GM18867 (cell line): ENCODE data around the gene ITGA11.

Experiments
- ATAC-seq: cut with Tn5 transposase; IDR thresholded peaks from one replicate; pipeline ENCODE4 v1.9.1; 2021; ENCODE audit warnings: mild to moderate bottlenecking, moderate library complexity; ENCODE audit not compliant: unreplicated experiment

Gene ITGA11

DNA sequence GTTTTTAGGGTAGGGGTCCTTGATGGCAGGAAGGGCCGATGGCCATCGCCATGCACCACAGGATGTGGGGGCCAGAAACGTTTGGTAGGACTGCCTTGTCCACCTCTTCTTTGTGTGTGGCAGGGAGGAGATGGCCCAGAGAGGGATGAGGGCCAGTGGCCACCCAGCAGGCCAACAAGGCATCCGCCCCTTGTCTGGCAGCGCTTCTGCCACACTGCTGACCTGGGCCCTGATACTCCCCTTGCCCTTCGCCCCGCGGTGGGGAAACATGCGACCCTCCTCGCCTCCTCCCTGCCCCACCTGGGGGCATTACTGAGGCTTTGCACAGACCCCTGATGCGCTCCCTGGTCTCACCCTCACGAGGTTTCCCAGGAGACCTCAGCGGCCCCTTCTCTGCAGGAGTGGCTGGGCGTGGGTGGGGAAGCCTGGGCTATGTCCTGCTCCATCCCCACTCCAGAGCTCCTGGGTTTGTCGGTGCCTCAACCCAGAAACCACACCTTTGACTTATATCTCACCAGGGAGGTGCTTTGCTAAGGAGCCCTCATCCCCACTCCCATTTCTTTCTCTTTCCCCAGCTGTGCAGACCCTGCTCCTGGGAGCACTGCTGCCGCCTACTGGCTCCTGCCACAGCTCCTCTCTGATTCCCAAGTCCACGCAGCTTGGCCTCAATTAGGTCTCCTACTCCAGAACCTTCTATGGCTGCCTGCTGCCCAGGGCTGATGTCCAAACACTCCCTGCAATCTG, 115.7 kb downstream of the ITGA11 start:
- ATAC-seq: no peak

DNA sequence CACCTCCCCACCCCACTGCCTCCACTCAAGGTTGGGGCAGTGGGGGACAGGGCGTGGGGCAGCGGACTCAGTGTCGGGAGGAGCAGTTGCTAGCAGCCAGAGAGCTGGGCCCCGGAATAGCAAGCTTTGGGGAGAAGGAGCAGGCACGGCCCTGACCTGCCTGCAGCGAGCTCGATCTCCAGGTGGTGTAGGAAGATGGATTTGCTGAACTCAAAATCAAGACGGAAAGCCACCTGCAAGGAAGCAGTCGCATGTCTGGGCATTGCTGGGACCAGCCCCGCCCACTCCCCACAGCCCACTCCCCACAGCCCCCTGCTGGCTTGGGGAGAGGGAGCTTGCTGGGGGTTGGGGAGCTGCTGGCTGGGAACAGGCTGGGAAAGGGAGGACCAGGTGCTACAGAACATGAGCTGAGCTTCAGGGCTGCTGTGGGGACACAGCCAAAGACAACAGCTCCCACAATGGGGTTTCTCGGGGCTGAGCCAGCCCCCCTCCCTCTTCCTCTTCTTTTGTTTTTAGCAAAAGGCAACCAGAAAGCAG, 116.4 kb downstream of the ITGA11 start:
- ATAC-seq: no peak

DNA sequence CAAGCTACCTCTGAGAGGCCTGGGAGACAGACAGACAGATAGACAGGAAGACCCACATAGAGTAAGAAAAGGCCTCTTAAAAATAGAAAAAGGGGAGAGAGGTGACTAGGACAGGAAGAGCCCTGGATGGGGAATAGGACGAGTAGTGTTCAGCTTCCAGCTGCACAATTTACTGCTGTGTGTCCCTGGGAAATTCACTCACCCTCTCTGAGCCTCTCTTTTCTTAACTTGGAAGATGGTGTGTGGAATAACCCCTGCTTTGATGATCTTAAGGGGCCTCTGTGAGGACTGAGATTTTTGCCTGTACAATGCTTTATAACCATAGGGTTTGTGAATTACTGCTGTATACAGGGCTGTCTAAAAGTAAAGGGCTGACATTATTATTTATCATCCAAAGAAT, 116.9 kb downstream of the ITGA11 start:
- ATAC-seq: no peak

DNA sequence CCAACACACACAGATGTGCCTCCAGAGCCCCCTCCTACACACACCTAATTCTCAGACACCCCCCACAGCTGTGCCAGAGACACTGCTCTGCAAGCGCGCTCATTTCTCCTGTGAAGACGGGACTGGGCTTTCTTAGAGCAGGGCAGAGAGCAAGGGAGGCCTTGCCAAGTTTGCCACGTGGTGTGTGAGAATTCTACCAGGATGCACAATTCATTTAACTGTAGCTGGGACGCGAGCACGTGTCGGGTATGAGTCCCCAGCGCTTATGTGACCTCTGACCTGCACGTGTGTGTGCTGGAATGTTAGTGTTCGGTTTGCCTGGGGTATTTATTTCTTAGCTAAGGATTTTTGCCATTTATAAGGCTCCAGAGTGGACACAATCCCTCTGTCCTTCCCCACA, 117.4 kb downstream of the ITGA11 start:
- no peak for ATAC-seq

DNA sequence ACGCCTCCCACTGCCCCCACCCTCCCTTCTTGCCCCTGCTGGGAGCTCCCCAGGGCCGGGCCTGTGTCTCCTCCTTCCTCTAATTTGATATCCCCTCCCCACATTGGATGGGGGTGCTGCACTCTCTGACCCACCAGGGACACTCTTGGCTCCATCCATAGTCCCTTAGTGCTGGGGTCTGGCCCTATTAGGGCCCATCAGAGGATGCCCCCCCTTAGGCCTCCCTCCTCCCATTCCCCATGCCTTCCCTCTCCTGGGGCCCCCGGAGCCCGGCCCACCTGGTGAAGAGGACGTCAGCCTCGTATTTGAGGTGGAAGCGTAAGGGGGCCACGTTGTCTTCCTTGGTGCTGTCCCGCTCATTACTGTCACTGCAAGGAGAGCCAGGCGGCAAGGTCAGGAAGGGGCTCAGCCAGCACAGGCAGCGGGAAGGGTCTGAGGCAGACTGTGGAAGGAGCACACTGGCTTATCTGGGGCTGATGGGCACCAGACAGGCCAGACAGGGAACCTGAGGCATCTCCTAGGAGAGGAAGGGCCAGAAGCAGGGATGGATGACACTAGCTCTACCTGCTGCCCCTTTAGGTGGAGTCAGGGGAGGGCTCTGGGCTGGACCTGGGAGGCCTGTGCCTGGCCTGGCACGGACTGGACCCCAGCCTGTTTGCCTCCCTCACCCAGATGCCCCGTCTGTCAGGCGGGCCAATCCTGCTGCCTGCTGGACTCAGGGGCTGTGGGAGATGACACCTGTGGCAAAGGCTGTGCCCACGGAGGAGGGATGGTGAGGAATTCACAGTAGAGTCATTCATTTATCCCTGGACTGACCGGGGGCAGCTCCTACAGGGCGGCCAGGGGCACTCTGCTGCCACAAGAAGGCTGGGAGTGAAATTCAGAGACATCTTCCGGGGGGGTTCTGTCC, 118.2 kb downstream of the ITGA11 start:
- no peak for ATAC-seq

DNA sequence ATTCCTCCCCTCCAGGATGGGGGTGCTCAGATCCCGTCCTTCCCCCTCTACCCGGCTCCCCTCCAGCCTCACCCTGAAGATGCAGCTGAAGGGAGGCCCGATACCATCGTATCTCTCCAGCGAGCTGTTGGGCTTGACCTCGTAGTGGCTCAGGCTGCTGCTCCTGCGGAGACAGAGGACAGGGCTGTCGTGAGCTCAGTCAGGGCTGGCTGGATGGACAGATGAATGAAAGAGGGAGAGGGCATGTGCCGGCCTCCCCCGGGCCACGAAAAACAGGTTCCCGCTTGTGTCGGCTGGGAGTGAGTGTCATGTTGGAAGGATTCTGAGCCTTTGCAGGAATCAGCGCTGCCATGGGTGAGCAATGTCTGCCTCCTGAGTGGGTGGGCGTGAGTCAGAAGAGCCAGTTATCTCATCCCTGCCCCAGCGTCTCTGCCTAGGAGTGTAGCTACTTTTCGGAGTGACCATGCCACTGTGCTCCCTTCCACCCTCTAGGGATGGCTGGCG, 119.2 kb downstream of the ITGA11 start:
- no peak for ATAC-seq

DNA sequence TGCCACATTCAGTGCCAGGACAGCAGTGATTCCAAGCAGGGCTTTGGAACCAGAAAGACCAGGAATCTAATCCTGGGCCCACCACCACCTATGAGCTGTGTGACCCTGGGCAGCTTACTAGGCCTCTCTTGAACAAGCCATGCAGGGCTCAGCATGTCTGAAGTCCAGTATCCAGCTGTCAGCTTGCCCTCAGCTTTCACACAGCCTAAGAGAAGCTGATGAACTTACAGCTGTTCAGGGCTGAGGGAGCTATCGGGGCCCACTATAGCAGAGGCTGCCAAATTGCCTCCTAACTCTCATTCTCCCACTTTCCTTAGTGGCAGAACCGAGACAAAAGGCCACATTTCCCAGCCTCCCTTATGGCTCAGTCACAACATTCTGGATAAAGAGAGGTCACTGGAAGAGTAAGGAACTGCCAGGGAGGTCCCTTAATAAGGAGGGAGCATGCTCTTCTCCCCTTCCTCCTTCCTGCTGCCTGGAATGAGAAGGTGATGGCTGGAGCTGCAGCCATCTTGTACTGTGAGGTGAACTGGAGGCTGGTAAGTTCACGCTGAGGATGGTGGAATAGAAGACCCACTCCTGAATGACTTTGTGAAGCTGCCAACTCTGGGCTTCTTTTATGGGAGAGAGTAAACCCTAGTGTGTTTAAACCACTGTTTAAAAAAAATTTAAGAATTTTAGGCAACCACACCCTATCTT, 120.0 kb downstream of the ITGA11 start:
- no peak for ATAC-seq

DNA sequence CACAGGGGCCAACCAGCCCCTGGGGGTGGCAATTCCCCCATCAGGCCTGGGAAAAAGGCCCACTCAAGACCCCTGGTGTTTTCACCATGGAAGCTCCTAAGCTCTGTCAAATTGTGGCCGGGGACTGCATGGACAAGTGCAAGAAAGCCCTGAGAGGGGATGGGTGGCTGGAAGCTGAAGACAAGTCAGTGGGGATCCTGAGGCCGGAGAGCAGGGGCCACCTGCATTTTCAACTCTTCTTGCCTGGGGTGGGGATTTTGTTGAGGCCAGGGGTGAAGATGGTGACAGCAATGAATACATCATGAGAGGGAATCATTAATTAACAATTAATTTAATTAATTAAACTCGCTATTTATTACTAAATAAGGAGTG, 120.5 kb downstream of the ITGA11 start:
- ATAC-seq: no peak

DNA sequence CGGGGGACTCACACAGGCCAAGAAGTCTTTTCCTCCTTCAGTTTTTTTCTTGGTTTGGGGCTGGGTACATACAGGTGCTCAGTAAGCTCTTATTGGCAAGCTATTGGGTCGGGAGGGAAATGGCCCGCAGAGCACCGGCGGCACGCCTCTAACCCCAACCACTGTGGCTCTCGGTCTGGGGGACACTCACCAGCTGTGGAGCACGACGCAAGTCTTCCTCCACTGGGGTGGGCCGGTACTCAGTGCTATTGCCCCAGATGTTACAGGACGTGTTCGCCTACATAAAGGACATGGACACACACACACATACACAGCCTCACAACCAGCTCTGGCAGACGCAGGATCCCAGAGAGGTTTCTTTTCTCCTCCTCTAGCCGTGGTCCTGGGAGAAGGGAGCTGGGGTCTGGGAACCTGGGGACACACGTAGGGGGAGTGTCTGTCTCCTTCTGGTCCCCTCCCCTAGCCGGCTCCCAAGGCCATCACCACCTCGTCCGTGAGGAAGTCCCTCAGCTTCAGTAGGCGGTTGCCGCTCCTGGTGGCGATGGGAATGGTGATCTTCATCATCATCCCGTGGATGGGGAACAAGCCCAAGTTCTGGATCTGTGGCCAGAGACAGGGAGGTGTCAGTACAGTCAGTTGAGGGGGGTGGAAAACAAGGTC, 121.0 kb downstream of the ITGA11 start:
- ATAC-seq: no peak

DNA sequence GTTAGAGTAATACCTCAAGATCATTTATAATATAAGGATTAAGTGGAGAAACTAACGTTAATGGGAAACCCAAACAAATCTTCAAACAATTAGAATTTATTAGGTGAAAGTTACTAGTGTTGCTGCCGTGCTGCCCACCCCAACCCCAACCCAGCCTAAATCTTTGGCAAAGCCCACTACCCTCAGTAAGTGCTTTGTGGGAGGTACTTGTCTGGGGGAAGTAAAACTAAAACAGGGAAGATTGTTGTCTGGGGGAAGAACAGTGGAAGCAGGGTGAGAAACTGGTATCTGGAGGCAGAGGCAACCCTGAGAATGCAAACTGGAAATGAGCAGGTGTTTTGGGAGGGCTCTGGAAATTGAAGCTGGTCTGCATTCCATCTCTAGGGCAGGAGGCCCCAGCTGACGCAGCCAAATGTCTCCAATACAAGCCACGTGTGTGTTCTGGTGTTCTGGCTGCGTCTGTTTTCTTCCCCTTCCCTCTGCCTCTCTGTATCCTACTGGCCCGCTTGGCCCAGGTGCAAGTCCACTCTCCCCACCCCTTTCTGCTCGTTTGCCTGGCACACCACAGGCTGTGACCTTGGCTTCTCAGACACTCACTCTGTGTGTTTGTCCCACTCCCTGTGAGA, 121.7 kb downstream of the ITGA11 start:
- no peak for ATAC-seq

DNA sequence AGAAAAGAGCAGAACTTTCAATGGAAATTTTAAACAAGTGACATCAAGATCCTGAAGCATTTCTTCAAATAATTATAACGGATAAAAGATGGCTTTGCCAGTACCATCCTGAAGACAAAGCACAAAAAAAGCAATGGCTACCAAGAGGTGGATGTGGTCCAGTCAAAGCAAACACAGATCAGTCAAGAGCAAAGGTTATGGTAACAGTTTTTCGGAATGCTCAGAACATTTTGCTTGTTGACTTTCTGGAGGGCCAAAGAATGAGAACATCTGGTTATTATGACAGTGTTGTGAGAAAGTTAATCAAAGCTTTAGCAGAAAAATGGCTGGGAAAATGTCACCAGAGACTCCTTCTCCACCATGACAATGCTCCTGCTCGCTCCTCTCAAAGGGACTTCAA, 122.9 kb downstream of the ITGA11 start:
- no peak for ATAC-seq

DNA sequence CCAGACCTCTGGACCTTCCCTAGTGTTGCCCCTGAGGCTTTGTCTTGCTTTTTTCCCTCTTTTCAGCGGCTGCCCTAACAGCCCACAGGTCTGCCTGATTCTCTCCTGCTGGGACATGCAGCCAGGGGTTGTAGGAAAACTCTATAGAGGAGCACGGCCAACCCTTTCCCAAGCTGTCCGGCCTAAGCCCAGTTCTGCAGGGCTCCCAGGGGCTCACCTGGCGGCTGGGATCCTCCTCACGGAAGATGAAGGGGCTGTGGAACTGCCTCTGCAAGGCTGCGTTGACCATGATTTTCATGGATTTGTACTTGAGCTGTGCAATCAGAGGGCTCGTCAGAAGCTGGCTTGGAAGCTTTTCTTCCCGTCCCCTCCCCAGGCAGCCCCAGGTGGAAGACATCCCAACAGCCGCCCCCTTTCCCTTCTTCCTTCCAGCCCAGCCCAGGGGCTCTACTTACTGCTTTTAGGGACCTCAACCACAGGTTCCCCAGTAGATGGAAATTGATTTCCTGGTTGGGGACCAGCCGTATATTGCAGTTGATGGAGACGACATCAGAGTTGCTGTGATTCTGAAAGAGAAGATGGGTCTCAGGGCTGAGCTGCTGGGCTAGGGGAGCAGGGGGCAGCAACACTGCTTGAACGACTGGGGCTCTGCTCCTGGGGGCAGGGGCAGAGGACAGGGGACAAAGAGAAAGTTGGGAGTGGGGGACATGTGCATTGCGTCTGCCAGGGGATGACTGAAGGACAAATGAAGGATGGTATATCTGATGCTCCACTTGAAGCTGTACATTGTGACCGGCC, 124.6 kb downstream of the ITGA11 start:
- no peak for ATAC-seq

DNA sequence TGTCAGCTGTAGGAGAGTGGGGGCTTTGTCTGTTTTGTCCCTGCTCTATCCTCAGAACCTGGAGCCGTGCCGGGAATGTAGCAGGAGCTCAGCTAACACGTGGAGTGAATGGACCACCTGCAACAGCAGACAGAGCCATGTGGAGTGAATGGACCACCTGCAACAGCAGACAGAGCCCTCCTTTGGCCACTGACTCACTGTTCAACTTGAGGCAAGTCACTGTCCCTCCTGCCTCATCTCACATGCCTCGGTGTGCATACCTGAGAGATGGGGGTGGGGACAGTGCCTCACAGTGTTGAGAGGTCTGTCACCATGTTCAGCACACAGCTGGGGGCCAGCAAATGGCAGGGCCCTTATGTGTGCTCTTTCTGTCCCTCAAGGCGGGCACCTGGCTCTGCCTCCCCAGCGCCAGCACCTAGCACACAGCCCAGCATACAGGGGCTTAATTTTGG, 126.5 kb downstream of the ITGA11 start:
- ATAC-seq: no peak

DNA sequence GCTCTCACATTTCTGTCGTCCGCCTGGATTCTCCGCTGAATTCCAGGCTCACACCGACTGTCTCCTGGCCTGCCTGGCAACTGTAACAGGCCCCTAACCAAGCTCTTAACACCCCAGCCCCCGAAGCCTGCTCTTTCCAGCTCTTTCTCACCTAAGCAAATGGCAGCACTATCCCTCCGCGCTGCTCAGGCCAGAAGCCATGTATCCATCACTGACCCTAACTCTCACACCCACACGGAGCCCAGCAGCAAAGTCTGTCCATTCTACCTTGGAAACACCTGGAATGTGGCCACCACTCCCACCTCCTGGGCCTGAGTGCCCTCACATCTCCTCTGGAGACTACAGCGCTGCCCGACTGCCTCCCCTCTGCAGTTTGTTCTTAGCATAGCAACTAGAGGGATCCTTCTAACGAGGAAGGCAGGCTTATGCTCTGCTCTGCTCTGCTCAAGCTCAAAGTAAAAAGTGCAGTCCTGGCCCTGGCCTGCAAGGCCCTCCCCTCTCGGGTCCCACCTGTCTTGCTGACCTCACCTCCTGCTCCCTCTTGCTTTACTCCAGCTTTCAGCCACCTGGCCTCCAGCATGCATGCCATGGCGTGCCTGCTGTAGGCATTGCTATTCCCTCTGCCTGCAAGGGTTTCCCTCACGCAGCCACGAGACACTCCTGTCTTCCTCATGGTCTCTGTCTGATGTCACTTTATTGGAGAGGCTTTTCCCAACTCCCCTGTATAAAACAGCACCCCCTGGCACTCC, 127.2 kb downstream of the ITGA11 start:
- no peak for ATAC-seq

DNA sequence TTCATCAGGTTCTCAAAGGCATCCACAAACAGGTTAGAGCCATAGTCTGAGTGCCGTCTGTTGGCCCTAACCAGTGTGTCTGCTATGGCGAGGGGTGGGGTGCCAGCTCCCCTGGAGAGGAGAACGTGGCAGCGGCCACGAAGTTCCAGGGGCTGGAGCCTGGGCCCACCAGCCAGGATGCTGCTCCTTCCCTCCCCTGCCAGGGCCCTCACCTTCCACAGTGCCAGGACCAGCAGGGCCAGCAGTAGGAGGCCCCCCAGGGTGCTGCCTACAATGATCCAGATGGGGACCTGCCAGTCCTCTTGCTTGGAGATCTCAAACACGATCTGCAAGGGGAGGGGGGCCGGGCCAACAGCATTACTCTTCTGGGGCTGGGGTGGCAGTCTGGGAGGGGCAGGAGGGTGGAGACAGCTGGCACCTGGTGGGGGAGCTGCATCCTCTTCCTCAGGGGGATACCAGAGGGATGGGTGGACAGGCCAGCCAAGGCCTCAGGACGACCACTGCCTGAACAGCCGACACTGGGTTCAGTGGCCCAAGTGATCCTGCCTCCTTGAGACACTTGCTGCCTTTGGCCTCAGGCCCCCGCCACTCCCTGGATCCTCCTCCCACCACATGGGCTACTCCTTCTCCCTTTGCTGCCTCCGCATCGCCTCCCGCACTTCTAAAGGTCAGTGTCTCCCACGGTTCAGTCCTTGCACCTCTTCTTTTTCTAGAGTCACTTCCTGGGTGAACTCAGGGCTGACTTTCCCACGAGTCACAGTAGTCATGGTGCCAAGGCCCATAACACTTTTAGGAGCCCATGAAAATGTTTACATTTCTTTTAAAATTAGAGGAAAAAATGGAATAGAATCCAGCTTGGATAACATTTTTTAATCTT, 128.2 kb downstream of the ITGA11 start:
- ATAC-seq: no peak

DNA sequence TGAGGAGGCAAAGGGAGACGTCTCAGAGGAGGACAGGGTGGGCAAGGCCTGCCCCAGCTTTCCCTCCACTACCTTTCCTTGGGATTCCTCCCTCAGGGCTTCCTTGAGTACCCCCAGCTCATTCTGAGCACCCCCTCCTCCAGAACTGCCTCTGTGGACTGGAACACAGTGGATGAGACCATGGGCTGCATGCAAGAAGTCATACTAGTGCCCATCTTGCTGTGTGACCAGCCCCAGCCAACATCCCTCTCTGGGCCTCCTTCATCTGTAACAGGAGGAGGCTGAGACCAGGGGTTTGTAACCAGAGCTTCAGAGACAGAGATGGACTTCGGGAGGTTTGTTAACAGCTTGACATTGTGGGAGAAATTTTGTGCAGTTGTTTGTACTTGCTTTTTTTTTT, 128.8 kb downstream of the ITGA11 start:
- ATAC-seq: no peak

DNA sequence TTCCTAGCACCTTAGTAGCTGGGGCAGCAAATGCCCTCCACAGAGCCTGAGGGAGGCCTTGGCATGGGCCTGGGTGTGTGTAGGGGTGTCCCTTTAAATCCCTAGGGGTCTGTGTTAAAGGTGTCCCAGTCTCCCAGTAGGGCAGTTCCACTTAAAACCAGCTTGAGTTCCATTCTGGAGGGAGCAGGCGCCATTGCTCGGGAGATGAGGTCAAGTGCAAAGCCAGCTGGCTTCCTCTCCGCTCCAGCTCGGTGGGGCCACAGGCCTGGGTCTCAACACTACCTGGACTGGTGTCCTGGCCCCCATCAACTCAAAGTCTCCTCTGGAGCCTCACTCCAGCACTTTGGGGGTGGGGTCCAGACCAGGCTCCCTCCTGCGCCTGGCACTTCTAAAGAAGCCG, 129.2 kb downstream of the ITGA11 start:
- ATAC-seq: no peak

DNA sequence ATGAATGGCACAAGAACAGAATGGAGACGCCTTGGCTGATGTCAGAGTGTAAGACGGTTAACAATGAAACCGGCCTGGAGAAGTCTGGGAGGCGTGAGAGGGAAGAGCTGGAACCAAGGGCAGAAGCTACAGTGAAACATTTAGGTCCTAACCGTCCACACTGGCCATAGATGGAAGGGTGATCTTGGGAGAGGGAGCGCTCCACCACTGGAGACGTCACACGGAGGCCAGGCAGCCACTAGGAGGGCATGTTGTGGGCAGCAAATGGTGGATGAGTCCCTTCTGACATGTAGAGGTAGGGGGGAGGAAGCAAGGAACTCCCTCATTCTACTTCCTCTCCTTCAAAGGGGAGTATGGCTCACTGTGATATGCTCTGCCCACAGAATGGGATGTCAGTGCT, 130.7 kb downstream of the ITGA11 start:
- ATAC-seq: no peak
